Measurements from ENCODE around the gene FGF2.
"Not testable (repeated sequence)": the region's sequence is repeated elsewhere in the genome, so short reads cannot be mapped to it uniquely, and the experiment has no call there.

Gene FGF2

GRCh38 chr4:122930862-122931261 lies 104.2 kb downstream of the FGF2 start:
- no peak for DNase-seq (ENCODE audit: low read depth)

DNA sequence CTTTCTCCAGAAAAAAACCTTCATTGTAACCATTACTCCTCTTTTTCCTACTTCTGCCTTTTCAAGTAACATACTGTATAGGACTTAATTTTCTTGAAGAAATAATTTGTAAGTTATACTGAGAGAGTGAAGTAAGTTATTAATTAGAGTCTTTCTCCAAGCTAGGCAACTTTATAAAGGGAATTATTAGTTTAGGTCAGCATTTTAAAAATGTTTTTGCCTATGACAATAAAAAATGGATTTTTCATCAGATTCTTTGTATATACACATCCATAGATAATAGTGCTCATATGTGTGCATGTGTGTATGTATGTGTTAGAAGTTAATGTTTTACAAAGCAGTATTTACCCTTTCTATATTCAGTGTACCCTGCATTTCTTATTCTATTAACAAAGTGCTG lies 106.1 kb downstream of the FGF2 start:
- DNase-seq (ENCODE audit: low read depth): no peak

DNA sequence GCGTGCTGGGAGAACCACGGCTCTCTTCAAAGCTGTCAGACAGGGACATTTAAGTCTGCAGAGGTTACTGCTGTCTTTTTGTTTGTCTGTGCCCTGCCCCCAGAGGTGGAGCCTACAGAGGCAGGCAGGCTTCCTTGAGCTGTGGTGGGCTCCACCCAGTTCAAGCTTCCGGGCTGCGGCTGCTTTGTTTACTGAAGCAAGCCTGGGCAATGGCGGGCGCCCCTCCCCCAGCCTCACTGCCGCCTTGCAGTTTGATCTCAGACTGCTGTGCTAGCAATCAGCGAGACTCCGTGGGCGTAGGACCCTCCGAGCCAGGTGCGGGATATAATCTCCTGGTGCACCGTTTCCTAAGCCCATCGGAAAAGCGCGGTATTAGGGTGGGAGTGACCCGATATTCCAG lies 118.5 kb downstream of the FGF2 start:
- not testable (repeated sequence) for DNase-seq (ENCODE audit: low read depth)

GRCh38 chr4:122946142-122946541 lies 119.5 kb downstream of the FGF2 start:
- no peak for DNase-seq (ENCODE audit: low read depth)
